PC-9 (cell line): ENCODE measurements around the gene MTHFD1L. TPM values are rescaled to one million over a fixed set of nuclear protein-coding genes. Genes with fewer than 3 reads are reported as not detected.
A peak's percentile ranks its signal among the peaks of the same experiment; 100 is the strongest.

ENCODE experiments used
- BruUV-seq: library from RNA; stranded (reverse); fragments of 400-500 nt; replicated peaks from 2 replicates; lab custom pipeline; 2021; lab: Mats Ljungman, UMichigan
- CTCF ChIA-PET: fragments of 300-600 bp; sonication (Branson Sonifier 250); formaldehyde crosslinking; loops from one replicate; lab custom pipeline; 2022; ENCODE audit warnings: antibody characterized with exemption; lab: Charles Lee
- POLR2A ChIA-PET: fragments of 300-600 bp; sonication (Branson Sonifier 250); formaldehyde crosslinking; loops from one replicate; lab custom pipeline; 2022; ENCODE audit warnings: antibody characterized with exemption; ENCODE audit not compliant: unreplicated experiment; lab: Charles Lee
- DNase-seq, 2 experiments: peaks; one replicate each; pipeline versions ENCODE4 v3.0.0 to v3.0.0-alpha.2; 2015 to 2022; ENCODE audit warnings: mixed read lengths in 1 of 2
- H2AFZ ChIP-seq: fragments of 200-600 bp; sonication (generic); 2 replicates; pipeline ENCODE4 v1.8.1; 2017; ENCODE audit warnings: antibody characterized with exemption
- H3F3A ChIP-seq: fragments of 200-600 bp; sonication (generic); 2 replicates; pipeline ENCODE4 v1.8.1; 2017; ENCODE audit warnings: antibody characterized with exemption, mild to moderate bottlenecking, low read depth; ENCODE audit not compliant: insufficient read depth
- H3K27ac ChIP-seq: fragments of 200-600 bp; sonication (generic); 2 replicates; pipeline ENCODE4 v1.6.1; 2016; ENCODE audit warnings: mixed run types
- H3K27me3 ChIP-seq: fragments of 200-600 bp; sonication (generic); 2 replicates; pipeline ENCODE4 v1.6.1; 2016; ENCODE audit warnings: low read depth, mixed run types; ENCODE audit not compliant: insufficient read depth
- H3K36me3 ChIP-seq: fragments of 200-600 bp; sonication (generic); 2 replicates; pipeline ENCODE4 v1.6.1; 2016; ENCODE audit warnings: low read depth, mixed run types
- H3K4me1 ChIP-seq: fragments of 200-600 bp; sonication (generic); replicated peaks from 2 replicates; pipeline ENCODE4 v1.6.1; 2016; ENCODE audit warnings: mixed run types; ENCODE audit not compliant: insufficient read depth
- H3K4me2 ChIP-seq: fragments of 200-600 bp; sonication (generic); 2 replicates; pipeline ENCODE4 v1.6.1; 2017; ENCODE audit warnings: mixed run types
- H3K4me3 ChIP-seq: fragments of 200-600 bp; sonication (generic); 2 replicates; pipeline ENCODE4 v1.6.1; 2016; ENCODE audit warnings: mixed run types
- H3K79me2 ChIP-seq: fragments of 200-600 bp; sonication (generic); 2 replicates; pipeline ENCODE4 v1.6.1; 2017; ENCODE audit warnings: low read depth, mixed run types
- H3K9me2 ChIP-seq: fragments of 200-600 bp; sonication (generic); 2 replicates; pipeline ENCODE4 v1.8.1; 2017; ENCODE audit warnings: mild to moderate bottlenecking; ENCODE audit not compliant: insufficient read depth
- H3K9me3 ChIP-seq: fragments of 200-600 bp; sonication (generic); 2 replicates; pipeline ENCODE4 v1.8.1; 2016; ENCODE audit warnings: low read depth; ENCODE audit not compliant: insufficient read depth
- H4K20me1 ChIP-seq: fragments of 200-600 bp; sonication (generic); 2 replicates; pipeline ENCODE4 v1.8.1; 2017; ENCODE audit not compliant: insufficient read depth
- CTCF ChIP-seq: fragments of 200-600 bp; sonication (generic); conservative IDR thresholded peaks from 2 replicates; pipeline ENCODE4 v1.6.1; 2017; ENCODE audit warnings: mixed run types, antibody characterized with exemption, mild to moderate bottlenecking, moderate library complexity
- EZH2 ChIP-seq: fragments of 200-600 bp; sonication (generic); IDR thresholded peaks from 2 replicates; pipeline ENCODE4 v1.8.0; 2017; ENCODE audit warnings: antibody characterized with exemption, low read depth
- intact Hi-C: fragments of 100-400 bp; cut with micrococcal nuclease; formaldehyde crosslinking; loops from one replicate; pipeline ENCODE4 v1.10.0; 2022; ENCODE audit not compliant: unreplicated experiment
- total RNA-seq: library from RNA; stranded (reverse); gene quantifications from 2 replicates; pipeline ENCODE4 v1.2.3, GENCODE V29; 2021

Gene MTHFD1L
- total RNA-seq, 1 experiment from 2014 or later, result 53.3 TPM

DNA sequence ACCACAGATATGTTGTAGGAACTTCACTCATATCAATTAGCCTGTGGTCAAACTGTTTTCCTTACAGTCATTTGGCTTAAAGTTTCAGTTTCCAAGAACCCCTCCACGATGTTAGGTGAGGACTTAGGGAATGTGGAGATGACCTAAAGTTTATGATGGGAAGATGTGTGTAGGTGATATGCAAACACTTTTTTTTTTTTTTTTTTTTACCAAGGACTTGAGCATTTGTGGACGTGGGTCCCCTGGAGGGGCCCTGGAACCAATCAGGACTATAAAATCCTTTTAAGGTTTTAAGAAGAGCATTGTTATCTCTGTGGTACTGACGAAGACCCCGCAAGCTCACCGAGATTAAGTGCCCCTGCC lies 478 bp upstream of the MTHFD1L start:
- TF ChIP-seq EZH2 (no peak), CTCF (no peak)
- DNase-seq, result no peak
- peak overlapping the region; percentile 78 for H2AFZ ChIP-seq
- peak overlapping the region; percentile 94 for H3K4me2 ChIP-seq
- intact Hi-C loops, result loop anchor here (1.0 kb wide), 1 partner anchor 47 kb away; no protein-coding TSS in a partner anchor
- H3K79me2 ChIP-seq, result peaks cover 37% of the 10 kb centered on the region
- H3K27ac ChIP-seq, result peak overlapping the region; percentile 78; the same call in 1 of the 2 replicates
- H4K20me1 ChIP-seq, result peaks cover 25% of the 10 kb centered on the region
- H3K9me2 ChIP-seq, result no peaks in the 10 kb centered on the region
- H3F3A ChIP-seq, result no peaks in the 10 kb centered on the region
- H3K9me3 ChIP-seq, result no peaks in the 10 kb centered on the region
- H3K36me3 ChIP-seq, result peaks cover 3% of the 10 kb centered on the region
- H3K4me3 ChIP-seq, result peak overlapping the region; percentile 63
- TSS peak; percentile 97 for BruUV-seq
- H3K27me3 ChIP-seq, result no peaks in the 10 kb centered on the region
- POLR2A ChIA-PET, result interaction anchor here (0.6 kb wide), 2 partner anchors 16 to 17 kb away, joined by 4 to 5 read pairs; no protein-coding TSS in a partner anchor
- CTCF ChIA-PET, result interaction anchor here (0.7 kb wide), 1 partner anchor 1474 kb away, joined by 6 read pairs; no protein-coding TSS in a partner anchor
- peaks cover 4% of the 10 kb centered on the region for H3K4me1 ChIP-seq

GRCh38 chr6:150866147-150866990 lies 867 bp downstream of the MTHFD1L start:
- peak overlapping the region; percentile 76 for H2AFZ ChIP-seq
- peaks cover 32% of the 10 kb centered on the region for H4K20me1 ChIP-seq
- H3K79me2 ChIP-seq, result peaks cover 47% of the 10 kb centered on the region
- H3K9me2 ChIP-seq, result no peaks in the 10 kb centered on the region
- H3K4me3 ChIP-seq, result peak overlapping the region; percentile 63
- H3K27ac ChIP-seq, result peak overlapping the region; percentile 78
- H3K4me1 ChIP-seq, result peaks cover 4% of the 10 kb centered on the region
- TF ChIP-seq EZH2 (no peak), CTCF (no peak)
- BruUV-seq, result no TSS peak
- CTCF ChIA-PET, result interaction anchor here (0.7 kb wide), 1 partner anchor 52 kb away, joined by 3 read pairs; no protein-coding TSS in a partner anchor
- POLR2A ChIA-PET, result no interaction called here
- no peaks in the 10 kb centered on the region for H3K9me3 ChIP-seq
- H3F3A ChIP-seq, result no peaks in the 10 kb centered on the region
- no peaks in the 10 kb centered on the region for H3K27me3 ChIP-seq
- DNase-seq, result peak; percentile 55 to 79
- H3K4me2 ChIP-seq, result peak overlapping the region; percentile 94
- intact Hi-C loops, result loop anchor here (1.0 kb wide), 1 partner anchor 9 kb away; no protein-coding TSS in a partner anchor
- H3K36me3 ChIP-seq, result peaks cover 6% of the 10 kb centered on the region

DNA sequence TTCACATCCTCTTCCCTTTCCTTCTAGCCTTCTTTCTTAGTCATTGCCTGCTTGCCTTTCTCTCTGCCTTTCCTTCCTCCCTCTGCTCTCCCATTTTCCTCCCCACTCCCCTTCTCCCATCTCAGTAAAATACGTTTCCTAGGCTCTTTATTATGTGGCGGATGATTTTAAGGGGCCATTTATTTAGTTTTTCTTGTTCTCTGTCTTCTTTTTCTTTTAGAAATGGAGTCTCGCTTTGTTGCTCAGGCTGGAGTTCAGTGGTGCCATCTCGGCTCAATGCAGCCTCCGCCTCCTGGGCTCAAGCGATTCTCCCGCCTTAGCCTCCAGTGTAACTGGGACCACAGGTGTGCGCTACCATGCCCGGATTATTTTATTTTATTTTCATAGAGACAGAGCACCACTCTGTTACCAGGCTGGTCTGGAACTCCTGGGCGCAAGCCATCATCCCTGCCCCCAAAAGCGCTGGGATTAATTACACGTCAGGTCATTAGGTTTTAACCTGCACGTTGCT lies 1.5 kb downstream of the MTHFD1L start:
- Histone ChIP-seq H3K4me3 (peak overlapping the region; percentile 63), H3K9me3 (no peaks in the 10 kb centered on the region), H3K36me3 (peaks cover 7% of the 10 kb centered on the region), H2AFZ (peak overlapping the region; percentile 76; the same call in 1 of the 2 replicates), H3F3A (no peaks in the 10 kb centered on the region), H3K27ac (peak overlapping the region; percentile 78), H3K4me2 (peak overlapping the region; percentile 94), H3K4me1 (peaks cover 4% of the 10 kb centered on the region), H3K9me2 (no peaks in the 10 kb centered on the region), H3K27me3 (no peaks in the 10 kb centered on the region), H4K20me1 (peaks cover 34% of the 10 kb centered on the region), H3K79me2 (peaks cover 52% of the 10 kb centered on the region)
- no peak for TF ChIP-seq EZH2
- no peak for TF ChIP-seq CTCF
- CTCF ChIA-PET, result interaction anchor here (0.7 kb wide), 2 partner anchors 51 to 53 kb away, joined by 3 to 7 read pairs; no protein-coding TSS in a partner anchor
- no TSS peak for BruUV-seq
- intact Hi-C loops, result loop anchor here (1.0 kb wide), 1 partner anchor 10 kb away; no protein-coding TSS in a partner anchor
- DNase-seq, result no peak
- POLR2A ChIA-PET, result no interaction called here
